Urinary bladder (tissue), 4 donors: ENCODE results near the gene VIPR1. TPM values are rescaled to one million over a fixed set of nuclear protein-coding genes. Genes with fewer than 3 reads are reported as not detected.
A peak's percentile ranks its signal among the peaks of the same experiment; 100 is the strongest.

Source experiments
- DNase-seq: peaks from one replicate; pipeline ENCODE4 v3.0.0-alpha.2; 2015; ENCODE audit errors: extremely low spot score
- H3K27ac ChIP-seq: one replicate; pipeline ENCODE4 v1.5.1; 2013; ENCODE audit warnings: low read depth, mild to moderate bottlenecking, moderate library complexity
- H3K36me3 ChIP-seq: one replicate; pipeline ENCODE4 v1.6.1; 2013; ENCODE audit warnings: mild to moderate bottlenecking, moderate library complexity; ENCODE audit not compliant: insufficient read depth
- H3K4me1 ChIP-seq: one replicate; pipeline ENCODE4 v1.6.1; 2013; ENCODE audit warnings: mild to moderate bottlenecking, moderate library complexity; ENCODE audit not compliant: insufficient read depth
- H3K4me3 ChIP-seq: one replicate; pipeline ENCODE4 v1.5.1; 2013; ENCODE audit warnings: low read depth, low read length
- WGBS: extraction: QIAGEN DNeasy Blood & Tissue Kit; methylation state at CpG from one replicate; pipeline ENCODE4 v1.1.7; 2013; 5-methylcytosine and 5-hydroxymethylcytosine counted together
- polyA plus RNA-seq: library from polyadenylated mRNA; stranded (reverse); fragments of 200-250 nt; gene quantifications from one replicate; pipeline ENCODE4 v1.2.3, GENCODE V29; 2013
- total RNA-seq: library from RNA; depleted of rRNA; stranded (reverse); fragments of >200 nt; gene quantifications from one replicate; pipeline ENCODE4 v1.2.3, GENCODE V29; 2014
- donor health status: healthy with polysubstance abuse.
- donor health status: healthy.

Gene VIPR1
- 5.2 TPM for total RNA-seq
- 6.2 TPM for polyA plus RNA-seq

DNA sequence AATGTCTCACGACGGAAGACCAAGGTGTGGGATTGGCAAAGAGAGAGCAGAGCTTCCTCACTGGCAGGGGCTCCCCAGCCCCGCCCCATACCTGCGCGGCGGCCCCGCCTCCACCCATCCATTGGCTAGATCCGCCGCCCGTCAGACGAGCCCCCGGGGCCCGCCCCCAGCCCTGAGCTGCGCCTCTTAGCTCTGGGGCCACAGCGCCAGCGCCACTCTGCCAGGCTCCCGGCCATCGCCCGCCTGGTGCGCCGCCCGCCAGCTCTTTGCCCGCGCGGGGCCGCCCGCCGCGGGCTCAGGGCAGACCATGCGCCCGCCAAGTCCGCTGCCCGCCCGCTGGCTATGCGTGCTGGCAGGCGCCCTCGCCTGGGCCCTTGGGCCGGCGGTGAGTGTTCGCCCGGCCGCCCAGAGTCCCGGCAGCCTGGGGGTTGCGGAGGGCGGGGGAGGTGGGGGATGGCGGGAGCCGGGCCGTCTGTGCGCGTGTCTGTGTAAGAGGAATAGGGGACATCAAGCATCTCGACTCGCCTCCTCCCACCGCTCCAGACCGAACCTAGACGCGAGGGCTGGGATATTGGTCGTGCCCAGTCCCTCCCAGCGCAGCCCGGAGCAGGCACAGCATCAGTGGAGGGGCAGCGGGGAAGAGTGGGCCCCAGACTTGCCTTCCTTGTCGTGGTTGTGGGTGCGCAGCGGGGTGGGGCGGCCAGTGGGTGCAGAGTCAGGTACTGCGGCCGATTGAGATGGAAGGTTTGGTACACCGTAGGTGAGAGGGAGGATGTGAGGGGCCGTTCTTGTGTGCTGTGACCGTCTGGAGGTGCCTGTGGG lies at the start of gene VIPR1:
VIPR1 (plus strand) TSS at position 215 of the 822 bp plus-strand sequence; CDS start at position 308, 93 bp downstream.
- WGBS = 7% methylated on average over 69 of the region's 69 CpGs
- no peak for DNase-seq
- Histone ChIP-seq H3K27ac (no peak within 1 kb of the TSS), H3K36me3 (no peaks in the 10 kb centered on the region), H3K4me3 (peak within 1 kb of the TSS; percentile 56), H3K4me1 (no peaks in the 10 kb centered on the region)

DNA sequence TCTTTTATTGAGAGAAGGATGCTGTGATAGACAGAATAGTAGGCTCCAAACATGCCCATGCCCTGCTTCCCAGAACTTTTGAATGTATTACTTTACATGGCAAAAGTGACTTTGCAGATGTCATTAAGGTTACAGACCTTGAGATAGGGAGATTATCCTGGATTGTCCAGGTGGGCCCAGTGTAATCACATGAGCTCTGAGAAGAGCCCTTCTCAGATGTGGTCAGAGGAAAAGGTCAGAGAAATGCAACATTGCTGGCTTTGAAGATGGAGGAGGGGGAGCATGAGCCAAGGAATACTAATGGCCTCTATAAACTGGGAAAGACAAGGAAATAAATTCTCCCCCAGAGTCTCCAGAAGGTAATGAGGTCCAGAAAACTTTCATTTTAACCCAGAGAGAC lies 46.2 kb upstream of the VIPR1 start:
- Histone ChIP-seq H3K36me3 (no peaks in the 10 kb centered on the region), H3K27ac (no peak overlapping the region), H3K4me1 (no peaks in the 10 kb centered on the region), H3K4me3 (no peak overlapping the region)
- DNase-seq = no peak

- no peaks in the 10 kb centered on the region for H3K4me1 ChIP-seq
- H3K4me3 ChIP-seq = no peak overlapping the region
- no peak overlapping the region for H3K27ac ChIP-seq
- DNase-seq = no peak
- no peaks in the 10 kb centered on the region for H3K36me3 ChIP-seq
Measured at GRCh38 chr3:42459151-42459550, 43.3 kb upstream of the VIPR1 start.

GRCh38 chr3:42461762-42462161 lies 40.7 kb upstream of the VIPR1 start:
- H3K27ac ChIP-seq = no peak overlapping the region
- no peaks in the 10 kb centered on the region for H3K4me1 ChIP-seq
- no peak overlapping the region for H3K4me3 ChIP-seq
- DNase-seq = no peak
- H3K36me3 ChIP-seq = no peaks in the 10 kb centered on the region
- 84% methylated on average over 2 of the region's 2 CpGs for WGBS

DNA sequence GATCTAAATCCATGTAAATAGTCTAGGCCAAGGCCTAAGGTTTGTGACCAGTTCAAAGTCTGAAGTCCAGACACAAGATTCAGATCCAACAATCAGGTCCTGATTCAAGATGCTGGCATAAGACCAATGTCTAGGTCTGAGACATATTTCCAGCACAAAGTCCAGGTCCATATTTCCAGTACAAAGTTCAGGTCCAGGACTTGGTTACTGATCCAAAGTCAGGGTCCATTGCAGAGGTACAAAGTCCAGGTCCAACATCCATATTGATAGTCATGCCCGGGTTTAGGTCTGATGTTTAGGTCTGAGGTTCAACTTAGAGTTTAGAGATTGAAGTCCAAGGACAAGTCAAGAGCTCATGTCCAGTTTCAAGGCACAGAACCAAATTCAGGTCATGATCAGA lies 39.4 kb upstream of the VIPR1 start:
- Histone ChIP-seq H3K4me3 (no peak overlapping the region), H3K27ac (no peak overlapping the region), H3K36me3 (no peaks in the 10 kb centered on the region), H3K4me1 (no peaks in the 10 kb centered on the region)
- whole genome bisulfite sequencing = 72% methylated on average over 1 of the region's 1 CpG
- DNase-seq = no peak

- H3K36me3 ChIP-seq = no peaks in the 10 kb centered on the region
- no peak overlapping the region for H3K27ac ChIP-seq
- 83% methylated on average over 3 of the region's 3 CpGs for WGBS
- DNase-seq = no peak
- H3K4me1 ChIP-seq = no peaks in the 10 kb centered on the region
- no peak overlapping the region for H3K4me3 ChIP-seq
Measured at GRCh38 chr3:42468111-42468510, 34.3 kb upstream of the VIPR1 start.

DNA sequence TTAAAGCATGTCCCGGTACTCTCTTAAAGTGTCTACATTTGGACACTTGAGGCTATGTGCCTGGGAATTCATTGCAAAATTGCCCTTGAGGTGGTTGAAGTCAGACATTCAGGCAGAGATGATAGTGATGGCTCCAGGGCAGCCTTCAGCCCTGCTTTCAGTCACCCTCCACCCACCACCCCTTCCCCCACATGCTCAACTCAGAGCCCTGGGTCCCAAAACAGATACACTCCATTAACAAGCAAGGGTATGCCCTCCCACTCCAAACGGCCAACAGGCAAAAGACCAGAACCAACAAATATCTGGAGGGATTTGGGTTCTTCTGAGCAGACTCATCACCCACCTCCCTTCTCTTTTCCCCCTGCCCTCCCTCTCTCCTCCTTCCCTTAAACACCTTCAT lies 29.9 kb upstream of the VIPR1 start:
- Histone ChIP-seq H3K36me3 (no peaks in the 10 kb centered on the region), H3K4me1 (no peaks in the 10 kb centered on the region), H3K27ac (no peak overlapping the region), H3K4me3 (no peak overlapping the region)
- 61% methylated on average over 2 of the region's 2 CpGs for WGBS
- no peak for DNase-seq

- Histone ChIP-seq H3K27ac (no peak overlapping the region), H3K4me1 (no peaks in the 10 kb centered on the region), H3K36me3 (no peaks in the 10 kb centered on the region), H3K4me3 (no peak overlapping the region)
- 29% methylated on average over 10 of the region's 10 CpGs for WGBS
- DNase-seq = no peak
Measured at GRCh38 chr3:42473083-42473932, 29.1 kb upstream of the VIPR1 start.

DNA sequence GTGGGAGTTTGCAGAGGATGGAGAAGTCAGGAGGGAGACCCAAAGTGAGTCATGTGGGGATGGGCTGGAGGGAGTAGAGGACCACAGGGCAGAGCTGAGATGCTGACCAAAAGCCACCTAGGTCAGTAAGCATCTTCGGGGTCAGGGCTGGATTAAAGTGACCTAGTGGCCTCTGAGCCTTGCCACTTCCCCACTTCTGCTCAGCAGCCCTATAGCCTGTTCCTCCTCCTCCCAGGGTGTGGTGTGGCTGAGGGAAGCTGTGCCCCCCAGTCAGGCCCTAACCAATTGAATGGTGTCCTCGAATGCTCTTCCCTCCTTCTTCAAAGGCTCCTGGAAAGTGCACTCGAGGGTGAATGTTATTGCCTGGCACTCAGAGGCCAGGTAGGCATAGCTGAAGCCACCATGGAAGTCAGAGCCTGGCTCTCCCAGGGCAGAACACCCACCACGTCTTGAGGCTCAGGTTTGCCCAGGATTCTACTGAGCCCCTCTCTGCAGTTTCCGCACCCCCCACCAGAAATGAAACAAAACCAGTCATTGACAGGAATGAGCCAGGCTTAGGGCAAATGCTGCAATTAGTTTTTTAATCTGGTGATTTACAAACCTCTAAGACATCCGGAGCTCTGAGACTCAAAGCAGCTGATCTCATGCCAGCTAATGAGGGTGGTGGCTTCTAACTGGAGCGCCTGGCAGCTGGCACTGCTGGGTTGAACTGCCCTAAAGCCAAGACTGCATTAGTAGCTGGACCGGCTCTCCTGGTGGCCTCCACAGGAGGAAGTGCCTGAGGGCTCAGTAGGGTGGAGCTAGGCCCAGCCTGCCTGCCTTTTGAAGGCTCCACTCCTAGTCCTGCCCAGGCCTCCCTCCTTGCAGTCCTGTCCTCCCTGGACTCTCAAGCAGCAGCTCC lies 26.0 kb upstream of the VIPR1 start:
- H3K27ac ChIP-seq = peak overlapping the region; percentile 19
- no peaks in the 10 kb centered on the region for H3K4me1 ChIP-seq
- no peak for DNase-seq
- H3K36me3 ChIP-seq = no peaks in the 10 kb centered on the region
- 61% methylated on average over 8 of the region's 8 CpGs for WGBS
- no peak overlapping the region for H3K4me3 ChIP-seq

GRCh38 chr3:42477696-42478095 lies 24.7 kb upstream of the VIPR1 start:
- WGBS = 89% methylated on average over 2 of the region's 2 CpGs
- Histone ChIP-seq H3K36me3 (no peaks in the 10 kb centered on the region), H3K4me1 (no peaks in the 10 kb centered on the region), H3K27ac (no peak overlapping the region), H3K4me3 (no peak overlapping the region)
- DNase-seq = no peak

GRCh38 chr3:42478830-42479229 lies 23.6 kb upstream of the VIPR1 start:
- no peak for DNase-seq
- WGBS = 43% methylated on average over 2 of the region's 2 CpGs
- Histone ChIP-seq H3K4me3 (no peak overlapping the region), H3K27ac (no peak overlapping the region), H3K36me3 (no peaks in the 10 kb centered on the region), H3K4me1 (no peaks in the 10 kb centered on the region)

GRCh38 chr3:42486814-42487565 lies 15.5 kb upstream of the VIPR1 start:
- DNase-seq = no peak
- H3K4me3 ChIP-seq = no peak overlapping the region
- H3K36me3 ChIP-seq = no peaks in the 10 kb centered on the region
- no peak overlapping the region for H3K27ac ChIP-seq
- H3K4me1 ChIP-seq = no peaks in the 10 kb centered on the region
- 71% methylated on average over 2 of the region's 2 CpGs for WGBS

DNA sequence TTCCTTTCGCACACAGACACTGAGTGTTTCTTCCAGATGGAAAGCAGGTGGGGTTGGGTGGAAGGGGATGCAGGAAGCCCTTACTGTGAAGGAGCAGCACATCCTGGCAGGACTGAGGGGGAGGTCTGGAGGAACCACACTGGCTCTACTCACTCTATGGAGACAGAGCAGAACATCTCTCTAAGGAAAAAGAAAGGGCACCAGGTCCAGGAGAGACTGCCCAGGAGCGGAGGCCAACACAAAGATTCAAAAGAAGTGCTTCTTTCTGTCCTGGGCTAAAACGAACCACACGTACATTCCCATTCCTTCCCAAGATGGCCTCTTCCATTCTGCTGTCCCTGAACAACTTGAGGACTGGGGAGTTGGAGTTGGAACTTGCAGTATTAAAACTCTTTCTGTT lies 13.8 kb upstream of the VIPR1 start:
- Histone ChIP-seq H3K27ac (peak overlapping the region; percentile 39), H3K36me3 (no peaks in the 10 kb centered on the region), H3K4me1 (no peaks in the 10 kb centered on the region), H3K4me3 (no peak overlapping the region)
- 77% methylated on average over 4 of the region's 4 CpGs for WGBS
- no peak for DNase-seq
